ENCODE data around the gene LCK. TPM values are rescaled to one million over a fixed set of nuclear protein-coding genes. Genes with fewer than 3 reads are reported as not detected.

Gene LCK
- total and polyA plus RNA-seq, 7 donors: 0.10 to 0.89 (median 0.77) TPM

- 84 to 87% (median 85%) methylated on average over 4 of the region's 4 CpGs for WGBS, 3 donors
- intact Hi-C loops (cut with DNase I): no loop called here
These were observed 26.8 kb upstream of the LCK start for GRCh38 chr1:32224285-32224684.

GRCh38 chr1:32228771-32229170 is 22.3 kb upstream of the LCK start:
- H3K9me3 ChIP-seq: no peaks in the 10 kb centered on the region
- DNase-seq (no peak), ATAC-seq (no peak)
- TF ChIP-seq CTCF (IDR thresholded peaks at IDR 0.05): no peak
- H3K27me3 ChIP-seq (ENCODE audit: insufficient read depth in 3 of 3, low read length in 2 of 3): no peaks in the 10 kb centered on the region
- intact Hi-C loops (cut with DNase I): no loop called here
- WGBS, 3 donors: 68 to 87% (median 70%) methylated on average over 3 of the region's 3 CpGs
- no peak overlapping the region for H3K4me3 ChIP-seq
- H3K36me3 ChIP-seq (ENCODE audit: insufficient read depth in 1 of 2, low read depth in 1 of 2): peaks cover 18 to 92% of the 10 kb centered on the region in 2 donors
- peaks cover 5% of the 10 kb centered on the region for H3K4me1 ChIP-seq
- no peak overlapping the region for H3K27ac ChIP-seq

More at GRCh38 chr1:32224285-32224684, 26.8 kb upstream of the LCK start:
- Histone ChIP-seq H3K9me3 (no peaks in the 10 kb centered on the region), H3K4me3 (no peak overlapping the region), H3K36me3 (ENCODE audit: insufficient read depth in 1 of 2, low read depth in 1 of 2) (peaks cover 13 to 76% of the 10 kb centered on the region in 2 donors), H3K27ac (no peak overlapping the region), H3K4me1 (peaks cover 25% of the 10 kb centered on the region), H3K27me3 (ENCODE audit: insufficient read depth in 3 of 3, low read length in 2 of 3) (no peaks in the 10 kb centered on the region)
- TF ChIP-seq CTCF (IDR thresholded peaks at IDR 0.05): no peak
- no peak for DNase-seq
- no peak for ATAC-seq

- intact Hi-C loops (cut with DNase I): no loop called here
- no peaks in the 10 kb centered on the region for H3K27me3 ChIP-seq (ENCODE audit: insufficient read depth in 3 of 3, low read length in 2 of 3)
- H3K9me3 ChIP-seq: no peaks in the 10 kb centered on the region
- whole genome bisulfite sequencing, 3 donors: 63 to 71% (median 66%) methylated on average over 4 to 5 of the region's 5 CpGs
- no peaks in the 10 kb centered on the region for H3K4me1 ChIP-seq
- no peak for TF ChIP-seq CTCF (IDR thresholded peaks at IDR 0.05)
- ATAC-seq: no peak
- DNase-seq: no peak
- H3K27ac ChIP-seq: no peak overlapping the region
- no peak overlapping the region for H3K4me3 ChIP-seq
- H3K36me3 ChIP-seq (ENCODE audit: insufficient read depth in 1 of 2, low read depth in 1 of 2): peaks cover 15 to 63% of the 10 kb centered on the region in 2 donors
These were observed 19.1 kb upstream of the LCK start for GRCh38 chr1:32231843-32232432.

GRCh38 chr1:32232558-32233304 is 18.3 kb upstream of the LCK start:
- H3K36me3 ChIP-seq (ENCODE audit: insufficient read depth in 1 of 2, low read depth in 1 of 2): peaks cover 13 to 55% of the 10 kb centered on the region in 2 donors
- DNase-seq: no peak

More at GRCh38 chr1:32232558-32233304, 18.3 kb upstream of the LCK start:
- Histone ChIP-seq H3K4me3 (no peak overlapping the region), H3K27ac (no peak overlapping the region), H3K4me1 (no peaks in the 10 kb centered on the region), H3K27me3 (ENCODE audit: insufficient read depth in 3 of 3, low read length in 2 of 3) (no peaks in the 10 kb centered on the region), H3K9me3 (no peaks in the 10 kb centered on the region)
- intact Hi-C loops (cut with DNase I): no loop called here
- WGBS, 3 donors: 77 to 80% (median 79%) methylated on average over 8 of the region's 8 CpGs
- ATAC-seq: no peak
- no peak for TF ChIP-seq CTCF (IDR thresholded peaks at IDR 0.05)
